ENCODE results near the gene GTF2H2C.
"Not testable (repeated sequence)": the region's sequence is repeated elsewhere in the genome, so short reads cannot be mapped to it uniquely, and the experiment has no call there.

GTF2H2C gene

DNA sequence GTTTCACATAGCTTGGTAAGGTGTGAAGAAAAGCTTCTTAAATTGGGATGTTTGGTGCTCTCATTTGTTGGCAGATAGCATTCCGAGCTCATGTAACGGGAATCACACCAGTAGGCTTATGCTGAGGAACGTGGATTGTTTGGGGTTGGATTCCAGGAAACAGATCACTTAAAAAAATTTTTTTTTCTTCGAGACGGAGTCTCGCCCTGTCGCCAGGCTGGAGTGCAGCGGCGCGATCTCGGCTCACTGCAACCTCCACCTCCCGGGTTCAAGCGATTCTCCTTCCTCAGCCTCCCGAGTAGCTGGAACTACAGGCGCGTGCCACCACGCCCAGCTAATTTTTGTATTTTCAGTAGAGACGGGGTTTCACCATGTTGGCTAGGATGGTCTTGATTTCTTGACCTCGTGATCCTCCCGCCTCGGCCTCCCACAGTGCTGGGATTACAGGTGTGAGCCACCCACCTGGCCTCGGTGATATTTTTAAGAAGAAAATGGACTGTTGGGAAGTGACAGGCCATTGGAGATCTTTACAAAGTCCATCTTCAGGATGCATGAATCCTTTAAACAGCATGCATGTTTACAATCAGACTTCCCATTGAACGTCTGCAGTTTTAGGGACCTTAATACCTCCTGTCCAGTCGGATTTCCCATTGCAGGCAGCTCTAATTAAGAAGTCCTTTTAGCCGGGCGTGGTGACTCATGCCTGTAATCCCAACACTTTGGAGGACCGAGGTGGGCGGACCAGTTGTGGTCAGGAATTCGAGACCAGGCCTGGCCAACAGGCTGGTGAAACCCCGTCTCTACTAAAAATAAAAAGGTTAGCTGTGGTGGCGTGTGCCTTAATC, 818 bp downstream of the GTF2H2C start:
- not testable (repeated sequence) for DNase-seq (ENCODE audit: low read depth in 4 of 4, low spot score in 1 of 4)

DNA sequence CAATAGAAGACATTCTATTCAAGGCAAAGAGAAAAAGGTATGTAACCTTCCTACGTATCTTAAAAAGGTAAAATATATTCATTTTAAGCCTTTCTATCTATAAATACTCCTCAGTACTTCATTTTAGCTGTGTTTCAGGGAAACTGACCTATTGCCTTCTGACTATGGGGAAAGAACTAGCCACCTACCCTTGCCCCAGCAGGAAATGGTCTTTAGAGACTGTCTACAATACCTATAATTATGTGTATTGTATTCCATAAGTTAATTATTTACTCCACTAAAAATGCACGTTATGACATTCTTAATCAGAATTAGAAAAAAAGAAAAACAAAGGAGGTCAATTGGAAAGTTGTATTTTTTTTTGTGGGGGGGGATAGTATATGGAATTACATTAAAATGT, 6.2 kb downstream of the GTF2H2C start:
- DNase-seq (ENCODE audit: low read depth in 4 of 4, low spot score in 1 of 4) = not testable (repeated sequence)

DNA sequence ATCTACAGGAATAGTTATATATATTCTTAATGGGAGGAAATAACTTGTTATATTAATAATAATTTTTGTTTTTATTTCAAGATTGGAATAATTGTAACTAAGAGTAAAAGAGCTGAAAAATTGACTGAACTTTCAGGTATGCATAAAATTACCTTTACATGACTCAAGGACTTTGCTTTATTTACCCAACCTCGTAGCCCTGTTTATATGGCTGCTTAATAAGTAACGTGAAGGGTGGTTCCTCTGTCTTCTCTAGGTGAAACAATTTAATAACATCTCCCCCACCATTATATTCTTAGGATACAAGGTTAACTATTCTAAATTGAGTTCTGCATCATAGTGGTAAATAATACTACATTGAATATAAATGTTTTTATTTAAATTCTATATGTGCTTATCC, 8.1 kb downstream of the GTF2H2C start:
- DNase-seq (ENCODE audit: low read depth in 4 of 4, low spot score in 1 of 4) = not testable (repeated sequence)

DNA sequence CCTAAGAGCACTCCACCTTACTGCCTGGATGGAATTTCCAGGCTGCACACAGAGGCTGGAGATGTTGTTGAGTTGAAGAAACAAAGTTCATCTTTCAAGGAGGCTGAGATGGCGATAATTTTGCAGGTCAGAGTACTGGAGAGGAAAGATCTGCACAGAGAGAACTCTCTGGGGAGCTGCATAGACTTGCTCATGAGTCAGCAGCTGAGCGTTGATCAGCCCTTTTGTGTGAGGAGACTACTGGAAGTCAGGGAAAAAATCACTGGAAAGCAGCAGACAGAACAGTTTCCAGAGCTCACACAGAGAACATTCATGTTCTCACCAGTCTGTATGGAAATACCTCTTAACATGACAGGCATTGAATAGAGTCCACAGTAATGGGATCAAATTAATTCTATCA, 23.4 kb downstream of the GTF2H2C start:
- DNase-seq (ENCODE audit: low read depth in 4 of 4, low spot score in 1 of 4) = not testable (repeated sequence)

DNA sequence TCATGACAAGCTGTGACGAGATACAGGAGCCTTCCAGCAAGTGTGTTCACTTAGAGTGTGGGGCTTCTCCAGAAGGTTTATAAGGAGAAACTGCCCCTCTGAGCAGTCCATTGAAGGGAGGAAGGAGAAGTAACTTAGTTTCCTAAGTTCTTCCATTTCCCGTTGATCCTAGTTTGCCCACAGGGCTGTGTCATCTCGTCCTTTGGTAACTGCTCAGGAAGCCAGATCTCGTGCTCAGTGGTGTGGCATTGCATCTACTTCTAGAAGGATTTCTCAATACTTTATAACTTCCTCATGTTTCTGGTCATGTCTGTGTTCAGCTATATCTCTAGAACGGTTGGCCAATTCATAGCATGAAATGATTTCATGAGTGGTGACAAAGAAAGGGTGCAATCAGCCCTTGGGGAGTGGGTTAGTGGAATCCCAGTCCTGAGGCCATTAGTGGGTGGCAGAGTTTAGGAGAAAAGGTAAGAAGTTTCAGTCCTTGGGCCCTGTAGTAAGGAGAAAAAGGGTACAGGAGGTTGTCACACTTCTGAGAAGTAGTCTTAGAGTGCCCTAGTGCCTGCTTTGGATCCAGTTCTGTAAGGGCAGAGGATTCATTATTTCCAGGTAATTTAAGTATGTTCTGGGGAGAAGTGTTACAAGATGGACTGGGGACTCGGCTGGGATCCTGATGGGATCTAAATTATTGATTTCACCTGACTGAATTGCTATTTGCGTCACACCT, 36.3 kb downstream of the GTF2H2C start:
- DNase-seq (ENCODE audit: low read depth in 4 of 4, low spot score in 1 of 4) = not testable (repeated sequence)

DNA sequence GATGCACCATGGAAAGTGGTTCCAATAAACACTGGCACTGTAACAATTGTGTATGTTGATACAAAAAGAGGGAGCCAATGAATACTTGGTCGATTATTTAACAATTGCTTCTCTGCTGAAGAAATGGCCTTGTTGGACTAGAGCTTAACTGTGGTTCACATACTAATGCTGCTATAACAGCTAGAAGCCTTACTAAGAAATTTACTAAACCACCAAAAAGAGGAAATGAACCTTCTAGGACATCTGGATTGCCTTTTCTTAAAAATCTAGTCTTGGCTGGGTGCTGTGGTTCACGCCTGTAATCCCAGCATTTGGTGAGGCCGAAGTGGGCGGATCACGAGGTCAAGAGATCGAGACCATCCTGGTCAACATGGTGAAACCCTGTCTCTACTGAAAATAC, 42.0 kb downstream of the GTF2H2C start:
- DNase-seq (ENCODE audit: low read depth in 4 of 4, low spot score in 1 of 4) = not testable (repeated sequence)

DNA sequence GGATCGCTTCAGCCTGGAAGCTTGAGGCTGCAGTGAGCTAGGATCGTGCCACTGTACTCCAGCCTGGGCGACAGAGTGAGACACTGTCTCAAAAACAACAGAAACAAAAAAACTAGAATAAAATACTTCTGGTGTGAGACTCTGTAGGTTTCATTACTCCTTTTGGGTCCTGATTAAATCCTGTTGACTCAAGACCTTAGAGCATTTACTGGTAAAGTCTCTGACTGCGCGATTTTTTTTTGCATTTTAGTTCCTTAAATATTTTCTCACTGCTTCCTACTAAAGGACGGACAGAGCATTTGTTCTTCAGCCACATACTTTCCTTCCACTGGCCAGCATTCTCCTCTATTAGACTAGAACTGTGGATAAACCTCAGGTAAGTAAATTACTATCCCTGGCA, 46.8 kb downstream of the GTF2H2C start:
- not testable (repeated sequence) for DNase-seq (ENCODE audit: low read depth in 4 of 4, low spot score in 1 of 4)

DNA sequence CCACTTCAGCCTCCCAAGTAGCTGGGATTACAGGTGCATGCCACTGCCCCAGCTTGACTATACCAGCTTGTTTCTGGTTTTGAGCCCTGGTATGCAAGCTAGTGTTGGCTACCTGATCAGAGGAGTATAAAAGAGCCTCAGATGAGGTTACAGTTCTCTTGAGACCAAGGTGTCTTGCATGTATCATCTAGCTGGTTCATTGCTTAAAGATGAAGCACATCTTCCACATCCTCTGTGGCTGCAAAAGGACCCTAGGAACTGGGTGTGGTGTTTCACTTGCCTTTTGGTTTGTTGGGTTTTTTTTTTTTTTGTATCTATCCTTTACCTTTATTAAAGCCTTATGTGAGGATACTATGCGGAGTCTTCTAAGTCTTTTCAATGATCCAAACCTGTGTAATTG, 47.8 kb downstream of the GTF2H2C start:
- not testable (repeated sequence) for DNase-seq (ENCODE audit: low read depth in 4 of 4, low spot score in 1 of 4)

DNA sequence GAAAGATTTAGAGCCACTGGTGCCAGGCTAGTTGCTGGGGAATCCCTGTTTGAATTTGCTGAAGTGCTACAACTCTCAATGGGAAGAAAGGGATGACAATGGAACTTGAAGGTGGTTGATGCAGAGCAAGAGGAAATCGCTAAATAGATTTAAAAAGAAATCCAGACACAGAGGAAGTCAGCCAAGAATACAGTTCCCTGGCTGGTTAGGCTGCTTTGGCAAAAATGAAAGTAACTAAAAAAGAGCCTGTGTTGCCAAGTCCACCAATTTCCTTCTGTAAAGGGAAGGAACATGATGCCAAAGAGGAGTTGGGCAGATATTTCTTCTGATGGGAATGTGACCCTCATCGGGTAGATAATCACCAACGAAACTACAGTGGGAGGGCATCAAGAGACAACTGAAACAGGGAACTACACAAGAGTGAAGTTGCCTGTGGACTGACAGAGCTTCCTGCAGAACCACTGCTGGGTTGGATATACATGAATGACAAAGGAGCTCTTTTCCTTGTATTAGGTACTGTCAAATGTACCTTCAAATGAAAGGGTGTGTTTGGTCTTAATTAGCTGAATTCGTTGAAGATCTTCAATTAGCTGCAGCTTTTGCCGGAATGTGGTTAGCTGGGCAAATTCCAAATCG, 49.0 kb downstream of the GTF2H2C start:
- not testable (repeated sequence) for DNase-seq (ENCODE audit: low read depth in 4 of 4, low spot score in 1 of 4)

DNA sequence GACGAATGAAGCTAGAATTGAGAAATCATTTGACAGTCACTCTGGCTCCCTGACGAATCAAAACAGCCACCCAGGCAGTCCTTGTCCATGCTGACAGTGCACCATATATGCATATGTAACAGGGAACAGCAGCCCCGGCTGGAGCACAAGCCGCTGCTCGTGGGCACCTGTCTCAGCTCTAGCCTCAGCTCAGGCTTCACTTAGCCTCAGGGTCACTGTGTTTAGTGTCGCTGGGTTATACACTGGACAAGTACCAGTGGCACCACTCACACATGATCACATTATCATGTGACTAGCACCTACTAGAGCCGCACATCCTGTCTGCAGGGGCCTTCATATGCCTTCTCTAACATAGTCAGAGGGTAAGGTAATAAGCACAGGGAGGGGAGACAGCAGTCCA, 54.9 kb downstream of the GTF2H2C start:
- not testable (repeated sequence) for DNase-seq (ENCODE audit: low read depth in 4 of 4, low spot score in 1 of 4)

DNA sequence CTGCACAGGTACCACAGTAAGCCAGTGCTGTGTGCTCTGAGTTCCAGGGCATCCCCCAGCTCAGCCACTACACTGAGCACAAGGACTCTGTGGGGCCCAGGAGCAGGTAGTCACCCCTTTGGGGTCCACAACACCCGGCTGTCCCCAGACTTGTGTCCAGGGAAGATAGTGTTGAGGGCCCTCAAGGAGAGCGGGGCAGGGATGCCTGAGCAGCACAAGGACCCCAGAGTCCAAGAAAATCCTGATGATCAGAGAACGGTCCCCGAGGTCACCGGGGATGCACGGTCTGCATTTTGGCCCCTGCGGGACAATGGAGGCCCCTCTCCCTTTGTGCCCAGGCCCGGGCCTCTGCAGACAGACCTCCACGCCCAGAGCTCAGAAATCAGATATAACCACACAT, 71.9 kb downstream of the GTF2H2C start:
- DNase-seq (ENCODE audit: low read depth in 4 of 4, low spot score in 1 of 4) = not testable (repeated sequence)

Measured in stimulated activated CD4-positive, alpha-beta T cell treated with anti-CD3 and anti-CD28 coated beads, Interleukin-1b, Interleukin-23, amount 100 ng/mL, for 24 hours (primary cell).